SK-N-SH (cell line): ENCODE data around the gene DHX57. TPM values are rescaled to one million over a fixed set of nuclear protein-coding genes. Genes with fewer than 3 reads are reported as not detected.

ENCODE experiments used
- CTCF ChIA-PET: fragments of 300-600, 350-600 bp; formaldehyde crosslinking; extraction: SDS; loops from one replicate; lab custom pipeline; 2021; lab: Yijun Ruan, JAX
- POLR2A ChIA-PET: fragments of 350-600 bp; sonication (Branson Sonifier 250); formaldehyde crosslinking; extraction: SDS; loops from one replicate; lab custom pipeline; 2020; ENCODE audit warnings: antibody characterized with exemption, inconsistent platforms; lab: Yijun Ruan, JAX
- DNase-seq: peaks from one replicate; pipeline ENCODE4 v3.0.0; 2012
- H2AFZ ChIP-seq: fragments of 200-600 bp; sonication (generic); 2 replicates; pipeline ENCODE4 v1.8.1; 2016; ENCODE audit warnings: antibody characterized with exemption, mild to moderate bottlenecking, low read depth
- H3F3A ChIP-seq: fragments of 200-600 bp; sonication (generic); replicated peaks from 2 replicates; pipeline ENCODE3; 2016; ENCODE audit warnings: antibody characterized with exemption, mild to moderate bottlenecking; ENCODE audit not compliant: insufficient read depth
- H3K27ac ChIP-seq, 2 experiments: fragments of 200-500 bp in 1 of 2; fragments of 200-600 bp in 1 of 2; sonication (Bioruptor generic) in 1 of 2; sonication (generic), shearing (Covaris generic) in 1 of 2; 2 replicates each; pipeline versions ENCODE4 v1.5.1 to v1.6.1; 2014 to 2016; ENCODE audit warnings: low read depth in 2 of 2, inconsistent platforms in 1 of 2, low read length in 1 of 2, mild to moderate bottlenecking in 1 of 2, mixed read lengths in 1 of 2
- H3K27me3 ChIP-seq: fragments of 200-600 bp; sonication (generic), shearing (Covaris generic); 2 replicates; pipeline ENCODE4 v1.6.1; 2016; ENCODE audit warnings: mixed run types; ENCODE audit not compliant: insufficient read depth
- H3K36me3 ChIP-seq, 2 experiments: fragments of 200-500 bp in 1 of 2; fragments of 200-600 bp in 1 of 2; sonication (Bioruptor generic) in 1 of 2; sonication (generic) in 1 of 2; replicated peaks in 1 of 2; 2 replicates each; pipeline versions ENCODE3 to v1.5.1; 2014 to 2016; ENCODE audit warnings: low read length in 1 of 2, mild to moderate bottlenecking in 1 of 2; ENCODE audit not compliant: insufficient read depth in 2 of 2, control insufficient read depth in 1 of 2
- H3K4me1 ChIP-seq, 2 experiments: fragments of 200-500 bp in 1 of 2; fragments of 200-600 bp in 1 of 2; sonication (Bioruptor generic) in 1 of 2; sonication (generic), shearing (Covaris generic) in 1 of 2; 2 replicates each; pipeline versions ENCODE4 v1.5.1 to v1.6.1; 2014 to 2016; ENCODE audit warnings: low read depth in 1 of 2, low read length in 1 of 2, mixed run types in 1 of 2; ENCODE audit not compliant: insufficient read depth in 2 of 2, control insufficient read depth in 1 of 2
- H3K4me2 ChIP-seq: fragments of 200-600 bp; sonication (generic), shearing (Covaris generic); 2 replicates; pipeline ENCODE4 v1.6.1; 2017; ENCODE audit warnings: mixed run types
- H3K4me3 ChIP-seq, 2 experiments: fragments of 200-500 bp in 1 of 2; fragments of 200-600 bp in 1 of 2; sonication (Bioruptor generic) in 1 of 2; sonication (generic), shearing (Covaris generic) in 1 of 2; 2 replicates each; pipeline versions ENCODE4 v1.5.1 to v1.8.1; 2014 to 2016; ENCODE audit warnings: low read depth in 2 of 2, inconsistent platforms in 1 of 2, low read length in 1 of 2, mild to moderate bottlenecking in 1 of 2, mixed read lengths in 1 of 2, moderate library complexity in 1 of 2
- H3K79me2 ChIP-seq: fragments of 200-600 bp; sonication (generic); 2 replicates; pipeline ENCODE4 v1.8.1; 2017; ENCODE audit warnings: mild to moderate bottlenecking; ENCODE audit not compliant: insufficient read depth
- H3K9ac ChIP-seq: fragments of 200-600 bp; sonication (generic); 2 replicates; pipeline ENCODE4 v1.6.1; 2017; ENCODE audit warnings: mixed run types
- H3K9me2 ChIP-seq: fragments of 200-600 bp; sonication (generic); 2 replicates; pipeline ENCODE4 v1.6.1; 2017; ENCODE audit warnings: mixed run types
- H3K9me3 ChIP-seq: fragments of 200-600 bp; sonication (generic); 2 replicates; pipeline ENCODE4 v1.6.1; 2017; ENCODE audit warnings: mixed run types, mild to moderate bottlenecking, moderate library complexity
- H4K20me1 ChIP-seq: fragments of 200-600 bp; sonication (generic); 2 replicates; pipeline ENCODE4 v1.6.1; 2017; ENCODE audit warnings: mild to moderate bottlenecking, mixed run types; ENCODE audit not compliant: insufficient read depth
- ELF1 ChIP-seq: IDR thresholded peaks from 2 replicates; pipeline ENCODE4 v1.4.0; 2012
- EP300 ChIP-seq, 2 experiments: IDR thresholded peaks; 2 replicates each; pipeline versions ENCODE4 v1.4.0 to v1.6.1; 2012; ENCODE audit warnings: borderline replicate concordance in 1 of 2, low read depth in 1 of 2, low read length in 1 of 2
- FOSL2 ChIP-seq: IDR thresholded peaks from 2 replicates; pipeline ENCODE4 v1.4.0; 2012; ENCODE audit warnings: low read depth, mild to moderate bottlenecking, moderate library complexity, borderline replicate concordance
- FOXM1 ChIP-seq: IDR thresholded peaks from 2 replicates; pipeline ENCODE4 v1.4.0; 2012; ENCODE audit warnings: low read depth, mild to moderate bottlenecking
- GABPA ChIP-seq: IDR thresholded peaks from 2 replicates; pipeline ENCODE4 v1.4.0; 2012; ENCODE audit warnings: low read depth, mild to moderate bottlenecking
- JUND ChIP-seq: IDR thresholded peaks from 2 replicates; pipeline ENCODE4 v1.4.0; 2012
- MAX ChIP-seq: IDR thresholded peaks from 2 replicates; pipeline ENCODE4 v1.4.0; 2012; ENCODE audit warnings: low read depth
- NFIC ChIP-seq: IDR thresholded peaks from 2 replicates; pipeline ENCODE4 v1.4.0; 2012; ENCODE audit warnings: borderline replicate concordance
- PBX3 ChIP-seq: IDR thresholded peaks from 2 replicates; pipeline ENCODE4; 2012
- POLR2AphosphoS5 ChIP-seq: IDR thresholded peaks from 2 replicates; pipeline ENCODE4 v1.6.1; 2012; ENCODE audit warnings: low read depth, low read length
- RCOR1 ChIP-seq: fragments of 150-350 bp; IDR thresholded peaks from 2 replicates; pipeline ENCODE4 v1.6.1; 2017; ENCODE audit warnings: antibody characterized with exemption, low read length
- REST ChIP-seq: IDR thresholded peaks from 2 replicates; pipeline ENCODE4 v1.6.1; 2012; ENCODE audit warnings: mild to moderate bottlenecking, low read depth, low read length, moderate library complexity
- RXRA ChIP-seq: IDR thresholded peaks from 2 replicates; pipeline ENCODE4 v1.4.0; 2012; ENCODE audit warnings: low read depth, mild to moderate bottlenecking, borderline replicate concordance
- SIN3A ChIP-seq: IDR thresholded peaks from 2 replicates; pipeline ENCODE4 v1.6.1; 2012; ENCODE audit warnings: low read depth, mild to moderate bottlenecking, low read length, moderate library complexity, borderline replicate concordance
- TAF1 ChIP-seq: IDR thresholded peaks from 2 replicates; pipeline ENCODE4 v1.6.1; 2012; ENCODE audit warnings: low read depth, mild to moderate bottlenecking, low read length, moderate library complexity, borderline replicate concordance
- TCF12 ChIP-seq: IDR thresholded peaks from 2 replicates; pipeline ENCODE4 v1.4.0; 2012
- TEAD4 ChIP-seq: IDR thresholded peaks from 2 replicates; pipeline ENCODE4 v1.4.0; 2012; ENCODE audit warnings: mild to moderate bottlenecking, borderline replicate concordance; ENCODE audit not compliant: insufficient read depth
- USF1 ChIP-seq: IDR thresholded peaks from 2 replicates; pipeline ENCODE4 v1.4.0; 2012; ENCODE audit warnings: low read depth, borderline replicate concordance
- YY1 ChIP-seq: IDR thresholded peaks from 2 replicates; pipeline ENCODE4 v1.4.0; 2012; ENCODE audit warnings: low read depth, mild to moderate bottlenecking
- WGBS: methylation state at CpG from one replicate; pipeline ENCODE4 v1.1.6; 2017; ENCODE audit warnings: low lambda C conversion rate; 5-methylcytosine and 5-hydroxymethylcytosine counted together
- polyA plus RNA-seq, 3 experiments: library from polyadenylated mRNA; depleted of rRNA; stranded (reverse); fragments of >200 nt; gene quantifications; 2 replicates each; pipeline ENCODE4 v1.2.3, GENCODE V29; 2012

DHX57 gene
- polyA plus RNA-seq, 1 of the 3 experiments (the other 2 are of a cell fraction), result 12.3 TPM

- Histone ChIP-seq H3K27me3 (no peaks in the 10 kb centered on the region), H3K27ac (peak overlapping the region in 1 of 2 experiments; percentile 53; a peak in 2 of 4 replicates), H2AFZ (no peak overlapping the region), H3K9me3 (no peaks in the 10 kb centered on the region), H3K36me3 (no peaks in the 10 kb centered on the region), H3K4me3 (no peak overlapping the region), H3K79me2 (no peaks in the 10 kb centered on the region), H4K20me1 (no peaks in the 10 kb centered on the region), H3K9me2 (no peaks in the 10 kb centered on the region), H3F3A (no peaks in the 10 kb centered on the region), H3K4me1 (0 out of 4 replicates have a peak, but pooled peaks cover 0 to 4% of the 10 kb centered on the region in 2 experiments), H3K4me2 (0 out of 2 replicates have a peak overlapping the region, but pooled peaks have one; percentile 14), H3K9ac (no peak overlapping the region)
- ChIA-PET CTCF (interaction anchor here (0.6 kb wide), 1 partner anchor 25 kb away, joined by 3 read pairs; no protein-coding TSS in a partner anchor), POLR2A (no interaction called here)
- 83% methylated on average over 4 of the region's 4 CpGs for WGBS
- no peak for DNase-seq
- TF ChIP-seq EP300 (IDR thresholded peaks at IDR 0.05; ENCODE audit: borderline replicate concordance in 1 of 2, low read depth in 1 of 2, low read length in 1 of 2) (no peak), TCF12 (peak; percentile 20; the same call in 1 of the 2 replicates), ELF1 (no peak), NFIC (peak; percentile 74), TAF1 (no peak), YY1 (no peak), RXRA (no peak), FOSL2 (0 out of 2 replicates have a peak, but pooled peaks have one; percentile 10), REST (no peak), USF1 (no peak), JUND (0 out of 2 replicates have a peak, but pooled peaks have one; percentile 10)
Observed at GRCh38 chr2:38765149-38765548, 110.6 kb downstream of the DHX57 start.

- 97% methylated on average over 4 of the region's 4 CpGs for WGBS
Observed at GRCh38 chr2:38763728-38764127, 112.0 kb downstream of the DHX57 start.

More at GRCh38 chr2:38763728-38764127, 112.0 kb downstream of the DHX57 start:
- Histone ChIP-seq H3K79me2 (no peaks in the 10 kb centered on the region), H3K9me3 (no peaks in the 10 kb centered on the region), H3K27me3 (no peaks in the 10 kb centered on the region), H3K4me1 (0 out of 4 replicates have a peak, but pooled peaks cover 0 to 4% of the 10 kb centered on the region in 2 experiments), H3K9me2 (no peaks in the 10 kb centered on the region), H2AFZ (no peak overlapping the region), H3K4me2 (no peak overlapping the region), H3K27ac (no peak overlapping the region), H3F3A (no peaks in the 10 kb centered on the region), H3K9ac (no peak overlapping the region), H3K36me3 (no peaks in the 10 kb centered on the region), H4K20me1 (no peaks in the 10 kb centered on the region), H3K4me3 (no peak overlapping the region)
- POLR2A ChIA-PET, result no interaction called here
- no peak for DNase-seq
- TF ChIP-seq MAX (no peak), REST (no peak), TEAD4 (no peak), RXRA (no peak), GABPA (no peak), RCOR1 (no peak), ELF1 (no peak), YY1 (no peak), PBX3 (no peak), POLR2AphosphoS5 (no peak), FOXM1 (no peak), EP300 (IDR thresholded peaks at IDR 0.05; ENCODE audit: borderline replicate concordance in 1 of 2, low read depth in 1 of 2, low read length in 1 of 2) (no peak), SIN3A (no peak), JUND (no peak)
- CTCF ChIA-PET, result no interaction called here
